Right lobe of liver (tissue), 4 donors: ENCODE results near the gene KIF5C.

Experiments
- POLR2A ChIP-seq: fragments of 450-650 bp; IDR thresholded peaks from one replicate; pipeline ENCODE4 v1.6.1; 2017; ENCODE audit warnings: antibody characterized with exemption, mild to moderate bottlenecking
- TF ChIP-seq, protein P1 (sequence below), 4 donors: fragments of 200-600 bp in 3 of 4; fragments of 450-650 bp in 1 of 4; IDR thresholded peaks; one replicate each; pipeline versions ENCODE4 v1.5.1 to v1.8.0; 2016 to 2022; ENCODE audit warnings: antibody characterized with exemption in 4 of 4, mild to moderate bottlenecking in 2 of 4
- donor health status: DM: no; HTN: no; CAD: no.
- donor health status: DM: no; HTN: no; CAD: no.
- donor health status: DM: no; HTN: yes; CAD: no.

DNA sequence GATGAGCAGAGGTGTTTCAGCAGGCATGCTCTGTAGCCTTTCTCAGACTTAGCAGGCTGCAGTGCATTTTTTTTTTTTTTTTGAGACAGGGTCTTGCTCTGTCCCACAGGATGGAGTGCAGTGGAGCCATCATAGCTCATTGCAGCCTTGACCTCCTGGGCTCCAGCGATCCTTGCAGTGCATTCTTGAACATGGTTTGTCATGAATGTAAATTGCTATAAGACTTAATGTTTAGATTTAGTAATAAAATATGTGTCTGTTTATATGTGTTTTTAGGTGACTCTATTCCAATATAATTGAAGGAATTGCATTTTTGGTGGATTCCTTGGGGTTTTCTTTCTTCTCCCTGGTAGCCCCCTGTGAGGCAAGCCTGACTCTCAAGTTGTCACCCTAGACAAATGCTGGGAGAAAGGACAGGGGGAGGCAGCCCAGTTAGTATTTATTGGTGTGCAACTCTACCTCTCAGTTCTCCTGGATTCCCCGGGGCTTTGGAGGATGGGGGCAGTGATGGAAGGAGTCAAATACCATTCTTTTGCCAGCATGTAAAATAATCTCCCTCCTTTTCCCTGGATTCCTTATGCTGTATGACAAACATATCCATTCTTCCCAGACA lies 186.2 kb downstream of the KIF5C start:
- TF ChIP-seq, protein P1, sequence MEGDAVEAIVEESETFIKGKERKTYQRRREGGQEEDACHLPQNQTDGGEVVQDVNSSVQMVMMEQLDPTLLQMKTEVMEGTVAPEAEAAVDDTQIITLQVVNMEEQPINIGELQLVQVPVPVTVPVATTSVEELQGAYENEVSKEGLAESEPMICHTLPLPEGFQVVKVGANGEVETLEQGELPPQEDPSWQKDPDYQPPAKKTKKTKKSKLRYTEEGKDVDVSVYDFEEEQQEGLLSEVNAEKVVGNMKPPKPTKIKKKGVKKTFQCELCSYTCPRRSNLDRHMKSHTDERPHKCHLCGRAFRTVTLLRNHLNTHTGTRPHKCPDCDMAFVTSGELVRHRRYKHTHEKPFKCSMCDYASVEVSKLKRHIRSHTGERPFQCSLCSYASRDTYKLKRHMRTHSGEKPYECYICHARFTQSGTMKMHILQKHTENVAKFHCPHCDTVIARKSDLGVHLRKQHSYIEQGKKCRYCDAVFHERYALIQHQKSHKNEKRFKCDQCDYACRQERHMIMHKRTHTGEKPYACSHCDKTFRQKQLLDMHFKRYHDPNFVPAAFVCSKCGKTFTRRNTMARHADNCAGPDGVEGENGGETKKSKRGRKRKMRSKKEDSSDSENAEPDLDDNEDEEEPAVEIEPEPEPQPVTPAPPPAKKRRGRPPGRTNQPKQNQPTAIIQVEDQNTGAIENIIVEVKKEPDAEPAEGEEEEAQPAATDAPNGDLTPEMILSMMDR (IDR thresholded peaks at IDR 0.05) = no peak
- TF ChIP-seq POLR2A = no peak
